Vagina (tissue), 2 donors: Measurements from ENCODE around the gene MRPL24.
"Not testable (repeated sequence)": the region's sequence is repeated elsewhere in the genome, so short reads cannot be mapped to it uniquely, and the experiment has no call there.

ENCODE experiments used
- CTCF ChIP-seq, 3 experiments: fragments of 450-650 bp in 2 of 3; fragments of 200-600 bp in 1 of 3; sonication (generic) in 1 of 3; IDR thresholded peaks; one replicate each; pipeline ENCODE4 v1.5.1; 2017 to 2019; ENCODE audit warnings: antibody characterized with exemption in 3 of 3, mild to moderate bottlenecking in 2 of 3, moderate library complexity in 2 of 3
- POLR2A ChIP-seq, 2 donors: fragments of 450-650 bp; IDR thresholded peaks; one replicate each; pipeline ENCODE4 v1.6.1; 2017; ENCODE audit warnings: antibody characterized with exemption in 2 of 2, mild to moderate bottlenecking in 2 of 2, moderate library complexity in 2 of 2
- POLR2AphosphoS5 ChIP-seq, 2 donors: sonication (generic); formaldehyde crosslinking; IDR thresholded peaks; one replicate each; pipeline ENCODE4 v1.9.0; 2017; ENCODE audit warnings: antibody characterized with exemption in 2 of 2, mild to moderate bottlenecking in 2 of 2, low read depth in 1 of 2; ENCODE audit not compliant: insufficient read depth in 1 of 2

DNA sequence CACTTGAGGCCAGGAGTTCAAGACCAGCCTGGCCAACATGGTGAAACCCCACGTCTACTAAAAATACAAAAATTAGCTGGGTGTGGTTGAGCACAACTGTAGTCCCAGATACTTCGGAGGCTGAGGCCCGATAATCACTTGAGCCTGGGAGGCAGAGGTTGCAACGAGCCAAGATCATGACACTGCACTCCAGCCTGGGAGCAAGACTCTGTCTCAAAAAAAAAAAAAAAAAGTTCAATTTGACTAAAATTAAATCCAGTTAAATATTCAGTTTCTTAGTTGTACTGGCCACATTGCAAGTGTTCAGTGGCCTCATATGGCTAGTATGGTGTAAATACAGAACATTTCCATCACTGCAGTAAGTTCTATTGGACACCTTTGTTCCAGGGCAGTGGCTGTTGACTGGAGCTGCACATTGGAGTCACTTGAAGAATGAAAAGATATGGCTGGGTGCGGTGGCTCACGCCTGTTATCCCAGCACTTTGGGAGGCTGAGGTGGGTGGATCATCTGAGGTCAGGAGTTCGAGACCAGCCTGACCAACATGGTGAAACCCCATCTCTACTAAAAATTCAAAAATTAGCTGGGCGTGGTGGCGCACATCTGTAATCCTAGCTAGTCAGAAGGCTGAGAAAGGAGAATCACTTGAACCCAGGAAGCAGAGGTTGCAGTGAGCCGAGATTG is 16.8 kb upstream of the MRPL24 start:
- not testable (repeated sequence) for TF ChIP-seq CTCF (IDR thresholded peaks at IDR 0.05); POLR2AphosphoS5 (IDR thresholded peaks at IDR 0.05; ENCODE audit: insufficient read depth in 1 of 2, low read depth in 1 of 2); POLR2A (IDR thresholded peaks at IDR 0.05)
